Activated T-cell treated with anti-CD3 and anti-CD28 coated beads, Interleukin-2, amount 50 U/mL, for 24 hours (primary cell): ENCODE data around the gene IFI27.

Experiments
- DNase-seq: peaks from one replicate; pipeline ENCODE4 v3.0.0-alpha.2; 2020
- H3K27ac Mint-ChIP-seq: 2 replicates; pipeline ENCODE4 v1.8.0; 2020; ENCODE audit warnings: mild to moderate bottlenecking, mixed read lengths
- H3K27me3 Mint-ChIP-seq: 2 replicates; pipeline ENCODE4 v1.8.0; 2020; ENCODE audit warnings: mixed read lengths
- H3K36me3 Mint-ChIP-seq: 2 replicates; pipeline ENCODE4 v1.8.0; 2020; ENCODE audit warnings: low read depth, mixed read lengths
- H3K4me1 Mint-ChIP-seq: 2 replicates; pipeline ENCODE4 v1.8.0; 2020; ENCODE audit warnings: low read depth, mixed read lengths
- H3K4me3 Mint-ChIP-seq: 2 replicates; pipeline ENCODE4 v1.8.0; 2020; ENCODE audit warnings: mild to moderate bottlenecking, moderate library complexity, mixed read lengths
- H3K9me3 Mint-ChIP-seq: 2 replicates; pipeline ENCODE4 v1.8.0; 2020; ENCODE audit warnings: mixed read lengths

The IFI27 gene

DNA sequence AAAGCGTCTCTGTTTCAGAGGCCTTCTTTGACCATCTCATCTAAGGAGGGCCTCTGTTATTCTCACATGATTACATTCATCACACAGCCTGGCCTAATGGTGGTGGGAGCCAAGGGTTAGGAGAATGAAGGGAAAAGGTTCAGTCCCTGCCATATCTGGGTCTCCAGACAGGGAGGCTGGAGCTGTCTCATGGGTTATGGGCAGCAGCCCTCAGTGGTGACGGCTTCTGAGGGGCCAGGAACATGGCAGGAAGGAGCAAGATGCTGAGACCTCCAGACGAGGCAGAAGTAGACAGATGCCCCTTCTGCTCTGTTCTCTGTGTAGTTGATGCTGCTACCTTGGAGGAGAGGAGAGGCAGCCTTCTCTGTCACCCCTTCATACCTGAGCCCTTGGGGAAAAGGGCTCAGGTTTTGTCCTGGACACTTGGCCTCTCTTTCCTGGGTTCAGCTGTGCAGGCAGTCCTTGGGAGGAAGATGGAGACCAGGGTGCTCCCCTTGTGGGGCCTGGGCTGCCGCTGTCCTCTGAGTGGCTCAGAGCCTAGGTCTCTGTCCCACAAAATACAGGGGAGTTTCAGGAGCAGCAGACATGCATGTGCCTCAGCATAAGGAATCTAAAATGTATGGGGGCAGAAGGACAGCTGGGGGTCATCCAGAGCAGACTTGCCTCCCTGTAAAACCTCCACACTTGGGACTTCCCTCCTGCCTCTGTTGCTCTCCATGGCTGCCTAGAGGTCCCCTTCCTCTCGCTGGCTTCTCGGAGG lies 15.3 kb downstream of the IFI27 start:
- no peak overlapping the region for H3K4me3 Mint-ChIP-seq
- peak; percentile 11 for DNase-seq
- H3K36me3 Mint-ChIP-seq, result no peaks in the 10 kb centered on the region
- peaks cover 16% of the 10 kb centered on the region for H3K4me1 Mint-ChIP-seq
- peaks cover 6% of the 10 kb centered on the region for H3K27me3 Mint-ChIP-seq
- H3K27ac Mint-ChIP-seq, result no peak overlapping the region
- peaks cover 3% of the 10 kb centered on the region for H3K9me3 Mint-ChIP-seq

DNA sequence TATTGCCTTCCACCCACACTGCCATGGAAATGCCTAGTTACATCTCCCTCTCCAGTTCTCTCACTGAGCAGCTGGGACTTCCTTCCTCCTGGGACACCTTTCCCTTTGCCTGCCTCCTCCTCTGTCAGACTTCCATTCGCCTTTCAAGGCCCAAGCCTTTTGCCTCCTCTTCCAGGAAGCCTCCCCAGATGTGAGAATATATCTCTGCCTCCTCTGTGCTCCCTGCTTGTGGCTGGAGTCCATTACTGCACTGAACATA lies 15.8 kb downstream of the IFI27 start:
- H3K9me3 Mint-ChIP-seq, result no peaks in the 10 kb centered on the region
- H3K4me3 Mint-ChIP-seq, result no peak overlapping the region
- H3K27ac Mint-ChIP-seq, result no peak overlapping the region
- no peaks in the 10 kb centered on the region for H3K36me3 Mint-ChIP-seq
- H3K4me1 Mint-ChIP-seq, result peaks cover 16% of the 10 kb centered on the region
- no peak for DNase-seq
- H3K27me3 Mint-ChIP-seq, result peaks cover 3% of the 10 kb centered on the region

DNA sequence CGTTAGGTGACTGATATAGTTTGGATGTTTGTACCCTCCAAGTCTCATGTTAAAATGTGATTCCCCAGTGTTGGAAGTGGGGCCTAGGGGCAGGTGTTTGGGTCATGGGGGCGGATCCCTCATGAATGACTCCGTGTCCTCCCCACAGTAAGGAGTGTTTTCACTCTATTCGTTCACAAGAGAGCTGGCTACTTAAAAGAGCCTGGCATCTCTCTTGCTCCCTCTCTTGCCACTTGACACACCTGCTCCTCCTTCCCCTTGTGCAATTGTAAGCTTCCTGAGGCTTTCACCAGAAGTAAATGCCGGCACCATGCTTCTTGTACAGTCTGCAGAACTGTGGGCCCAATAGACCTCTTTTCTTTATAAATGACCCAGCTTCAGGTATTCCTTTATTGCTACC lies 16.3 kb downstream of the IFI27 start:
- Mint-ChIP-seq H3K9me3 (no peaks in the 10 kb centered on the region), H3K27me3 (peaks cover 3% of the 10 kb centered on the region), H3K4me1 (peaks cover 16% of the 10 kb centered on the region), H3K4me3 (no peak overlapping the region), H3K27ac (no peak overlapping the region), H3K36me3 (no peaks in the 10 kb centered on the region)
- DNase-seq, result peak; percentile 9

DNA sequence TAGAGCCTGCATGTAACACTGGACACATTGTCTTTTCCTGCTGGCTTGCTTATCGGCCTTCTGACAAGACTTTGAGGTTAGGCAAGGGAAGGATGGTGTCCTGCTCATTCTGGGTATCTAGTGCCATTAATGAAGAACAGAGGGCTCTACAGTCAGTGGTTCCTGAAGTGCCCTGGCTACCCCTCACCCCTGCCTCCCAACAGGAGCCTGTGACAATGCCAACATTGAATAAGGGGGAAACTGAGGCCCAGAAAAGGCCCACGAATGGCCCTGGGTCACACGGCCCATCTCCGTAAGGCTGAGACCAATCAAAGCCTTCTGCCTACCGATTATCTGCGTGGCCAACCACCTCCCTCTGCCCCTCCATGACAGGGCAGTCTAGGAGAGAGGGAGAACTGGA lies 16.8 kb downstream of the IFI27 start:
- DNase-seq, result peak; percentile 6
- Mint-ChIP-seq H3K4me1 (peaks cover 19% of the 10 kb centered on the region), H3K4me3 (no peak overlapping the region), H3K27ac (no peak overlapping the region), H3K36me3 (no peaks in the 10 kb centered on the region), H3K9me3 (no peaks in the 10 kb centered on the region), H3K27me3 (peaks cover 3% of the 10 kb centered on the region)

DNA sequence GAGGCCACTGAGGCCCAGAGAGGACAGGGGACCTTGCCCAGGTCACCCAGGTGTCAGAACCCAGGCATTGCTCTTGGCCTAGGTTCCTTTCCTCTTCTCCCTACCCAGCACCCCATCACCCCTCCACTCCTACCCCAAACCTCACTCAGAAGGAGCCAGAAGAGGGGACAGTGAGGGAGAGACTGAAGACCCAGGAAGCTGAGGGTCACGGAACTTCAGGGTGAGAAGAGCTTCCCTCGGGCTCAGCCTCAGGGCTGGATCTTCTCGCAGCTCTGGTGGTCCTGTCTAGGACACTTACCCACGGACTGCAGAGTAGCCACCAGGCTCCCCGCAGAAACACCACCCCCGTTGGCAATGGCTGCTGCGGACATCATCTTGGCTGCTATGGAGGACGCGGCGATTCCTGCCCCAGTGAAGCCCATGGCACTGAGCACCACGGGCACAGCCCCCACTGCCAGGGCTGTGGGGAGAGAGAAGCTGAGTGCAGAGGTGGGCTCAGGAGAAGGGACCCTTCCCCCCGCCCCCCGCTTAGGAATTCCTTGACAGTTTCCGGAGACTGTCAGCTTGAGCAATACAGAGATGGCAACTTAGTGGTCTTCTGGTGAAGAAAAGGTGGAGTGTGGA lies 17.8 kb downstream of the IFI27 start:
- peak overlapping the region; percentile 79 for H3K4me3 Mint-ChIP-seq
- no peaks in the 10 kb centered on the region for H3K36me3 Mint-ChIP-seq
- H3K27ac Mint-ChIP-seq, result peak overlapping the region; percentile 68
- DNase-seq, result peak; percentile 20
- peaks cover 19% of the 10 kb centered on the region for H3K4me1 Mint-ChIP-seq
- H3K9me3 Mint-ChIP-seq, result no peaks in the 10 kb centered on the region
- peaks cover 3% of the 10 kb centered on the region for H3K27me3 Mint-ChIP-seq

DNA sequence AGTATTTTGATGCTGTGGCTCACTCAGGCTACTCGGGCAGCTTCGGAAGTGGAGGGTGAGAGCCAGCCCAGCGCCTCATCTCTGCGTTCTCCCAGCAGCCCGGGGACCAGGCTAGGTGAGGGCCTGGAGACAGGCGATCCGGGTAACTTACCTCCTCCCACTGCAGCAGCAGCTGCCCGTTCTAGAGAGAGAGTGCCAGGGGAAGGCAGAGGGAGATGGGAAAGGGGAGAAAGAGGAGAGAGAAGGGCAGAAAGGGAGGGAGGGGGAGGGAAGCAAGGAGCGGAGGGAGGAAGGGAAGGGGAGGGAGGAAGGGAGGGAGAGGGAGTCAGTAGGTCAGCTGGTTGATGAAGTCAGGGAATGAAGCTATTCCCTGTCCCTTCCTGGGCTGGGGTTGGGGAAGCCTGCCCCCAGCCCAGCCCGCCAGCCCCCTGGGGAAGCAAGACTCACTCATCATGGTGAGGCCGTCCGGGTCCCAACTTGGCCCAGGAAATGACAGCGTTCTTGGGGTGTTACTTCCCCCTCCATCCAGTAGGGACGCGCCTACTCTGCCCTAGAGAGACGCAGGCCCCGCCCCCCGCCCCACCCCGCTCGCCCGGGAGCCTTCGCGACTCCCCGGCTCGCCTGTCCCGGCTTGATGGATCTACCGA lies 18.7 kb downstream of the IFI27 start, which contains the start of gene IFI27L2:
Gene IFI27L2, minus strand, starts transcription at position 494 of the 647 bp plus-strand sequence. Its CDS starts 40 bp downstream, at position 454.
- H3K27ac Mint-ChIP-seq, result peak within 1 kb of the TSS; percentile 68
- H3K4me1 Mint-ChIP-seq, result peaks cover 19% of the 10 kb centered on the region
- peak; percentile 72 for DNase-seq
- no peaks in the 10 kb centered on the region for H3K9me3 Mint-ChIP-seq
- peak within 1 kb of the TSS; percentile 79 for H3K4me3 Mint-ChIP-seq
- H3K27me3 Mint-ChIP-seq, result peaks cover 3% of the 10 kb centered on the region
- H3K36me3 Mint-ChIP-seq, result no peaks in the 10 kb centered on the region

DNA sequence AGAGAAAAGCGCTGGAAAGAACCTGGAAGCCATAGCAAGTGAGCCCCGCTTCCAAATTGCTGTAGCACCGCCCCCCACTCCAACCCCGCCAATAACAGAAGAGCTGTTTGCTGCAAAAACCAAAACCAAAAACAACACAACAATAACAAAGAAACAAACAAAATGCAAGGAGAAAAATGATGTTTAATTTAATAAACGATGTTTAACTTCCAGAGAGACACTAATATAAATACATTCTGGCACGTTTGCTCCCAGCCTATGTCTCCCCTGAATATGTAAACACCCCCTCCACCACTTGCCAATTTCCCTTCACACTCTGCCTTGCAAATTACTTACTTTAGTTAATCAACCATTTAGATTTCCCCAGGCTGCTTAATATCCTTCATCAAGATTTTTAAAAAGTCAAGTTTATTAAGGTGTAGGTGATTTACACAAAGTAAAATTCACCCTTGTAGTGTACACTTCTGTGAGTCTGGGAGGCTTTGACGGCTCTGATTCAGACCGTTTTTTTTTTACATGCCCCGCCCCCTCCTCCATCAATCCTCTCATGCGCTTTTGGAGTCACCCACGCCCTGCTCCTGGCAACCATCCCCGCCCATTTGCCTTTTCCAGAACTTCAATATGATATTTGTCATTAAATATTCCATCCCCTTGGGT lies 19.4 kb downstream of the IFI27 start:
- Mint-ChIP-seq H3K27ac (no peak overlapping the region), H3K27me3 (peaks cover 3% of the 10 kb centered on the region), H3K4me1 (peaks cover 19% of the 10 kb centered on the region), H3K9me3 (no peaks in the 10 kb centered on the region), H3K4me3 (peak overlapping the region; percentile 79), H3K36me3 (no peaks in the 10 kb centered on the region)
- no peak for DNase-seq

DNA sequence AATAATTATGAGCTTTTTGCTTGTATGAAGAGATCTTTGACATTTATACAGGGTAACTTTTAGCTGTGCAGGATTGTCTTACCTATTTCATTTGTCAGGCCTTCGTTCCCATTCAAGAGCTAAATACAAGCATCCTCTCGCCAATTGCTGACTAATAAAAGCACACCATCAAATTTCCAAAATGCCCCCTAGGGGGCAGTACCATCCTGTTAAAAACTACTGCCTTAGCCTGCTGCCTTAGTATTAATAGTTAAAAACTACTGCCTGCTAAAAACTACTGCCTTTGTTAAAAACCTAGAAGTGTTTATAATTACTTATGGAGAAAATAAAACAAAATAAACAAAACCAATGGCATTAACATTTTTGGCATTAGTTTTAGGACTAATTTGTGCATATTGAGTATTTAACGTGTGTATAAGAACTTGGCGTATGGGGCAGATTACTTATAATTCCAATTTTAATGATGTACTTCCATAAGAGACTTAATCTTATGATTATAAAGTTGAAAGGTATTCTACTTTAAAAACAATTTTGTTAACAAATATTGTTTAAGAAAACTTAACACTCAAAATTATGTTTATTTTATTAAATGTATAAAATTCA lies 21.9 kb downstream of the IFI27 start:
- Mint-ChIP-seq H3K27me3 (peaks cover 13% of the 10 kb centered on the region), H3K36me3 (no peaks in the 10 kb centered on the region), H3K4me3 (no peak overlapping the region), H3K9me3 (peaks cover 5% of the 10 kb centered on the region), H3K4me1 (peaks cover 24% of the 10 kb centered on the region), H3K27ac (no peak overlapping the region)
- DNase-seq, result no peak

DNA sequence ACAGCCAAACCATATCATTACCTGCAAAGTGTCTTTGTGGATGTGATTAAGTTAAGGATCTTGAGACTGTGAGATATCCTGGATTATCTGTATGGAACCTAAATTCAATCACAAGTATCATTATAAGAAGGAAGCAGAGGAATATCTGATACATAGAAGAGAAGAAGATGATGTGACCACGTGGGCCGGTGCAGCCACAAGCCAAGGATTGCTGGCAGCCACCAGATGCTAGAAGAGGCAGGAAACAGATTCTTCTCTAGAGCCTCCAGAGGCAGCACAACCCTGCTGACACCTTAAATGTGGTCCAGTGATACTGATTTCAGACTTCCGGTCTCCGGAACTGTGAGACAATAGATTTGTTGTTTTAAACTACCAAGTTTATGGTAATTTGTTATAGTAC lies 24.9 kb downstream of the IFI27 start:
- Mint-ChIP-seq H3K27me3 (peaks cover 11% of the 10 kb centered on the region), H3K9me3 (peaks cover 5% of the 10 kb centered on the region), H3K4me3 (no peak overlapping the region), H3K36me3 (no peaks in the 10 kb centered on the region), H3K27ac (no peak overlapping the region), H3K4me1 (peaks cover 8% of the 10 kb centered on the region)
- no peak for DNase-seq

DNA sequence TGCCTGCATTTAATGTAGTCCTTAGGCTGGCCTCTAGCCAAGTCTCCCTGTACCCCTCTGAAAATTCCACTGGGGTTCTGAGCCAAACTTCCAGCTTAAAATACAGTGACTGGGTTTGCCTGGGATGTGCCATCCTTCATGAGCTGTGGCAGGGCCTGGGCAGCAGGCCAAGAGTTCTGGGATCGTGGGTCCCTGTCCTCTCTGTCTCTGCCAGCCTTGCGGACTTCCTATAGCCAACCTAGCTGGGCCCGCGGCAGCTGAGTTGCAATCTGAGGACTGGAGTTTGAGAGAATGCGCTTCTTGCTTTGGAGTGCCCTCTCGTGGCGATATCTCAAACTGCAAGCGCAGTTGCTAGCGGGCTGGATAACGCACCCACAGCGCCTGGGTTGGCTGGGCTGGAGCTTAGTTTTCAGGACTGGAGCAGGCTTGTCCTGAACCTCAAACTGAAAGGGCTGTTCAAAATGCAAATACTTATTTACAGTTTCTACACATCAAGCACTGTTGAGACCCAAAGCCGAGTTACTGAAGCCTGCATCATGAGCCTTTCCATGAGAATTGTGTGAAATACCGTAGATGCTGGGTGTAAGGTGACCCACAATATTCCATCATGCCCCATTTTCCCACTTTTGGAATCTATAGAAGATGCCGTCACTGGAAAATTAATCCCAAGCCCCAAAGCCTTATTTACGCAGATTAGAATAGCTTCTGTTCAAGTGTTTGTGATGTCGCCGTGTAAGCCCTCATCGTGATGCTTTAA lies 26.2 kb downstream of the IFI27 start:
- Mint-ChIP-seq H3K4me3 (no peak overlapping the region), H3K36me3 (no peaks in the 10 kb centered on the region)

DNA sequence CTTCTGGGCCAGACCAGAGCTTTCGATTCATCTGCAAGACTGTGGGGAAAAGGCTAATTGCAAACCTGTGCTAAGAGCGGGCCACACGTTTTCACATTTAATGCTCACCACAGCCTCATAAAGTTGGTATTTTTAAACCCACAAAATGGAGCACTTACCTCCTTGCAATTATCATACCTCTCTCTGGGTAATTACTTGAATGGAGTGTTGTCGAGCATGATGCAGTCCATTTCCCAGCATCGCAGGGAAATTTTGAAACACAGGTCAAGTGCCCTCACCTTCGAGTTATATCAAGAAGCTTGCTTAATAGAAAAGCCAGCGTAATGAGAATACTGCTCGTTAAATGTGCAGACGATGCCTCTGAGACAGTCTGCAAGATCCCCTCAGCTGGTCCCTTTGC lies 27.7 kb downstream of the IFI27 start:
- H3K4me3 Mint-ChIP-seq, result no peak overlapping the region
- H3K27ac Mint-ChIP-seq, result no peak overlapping the region
- peaks cover 5% of the 10 kb centered on the region for H3K9me3 Mint-ChIP-seq

More for the DNA sequence above, 26.2 kb downstream of the IFI27 start:
- Mint-ChIP-seq H3K4me1 (peaks cover 8% of the 10 kb centered on the region), H3K9me3 (peaks cover 5% of the 10 kb centered on the region), H3K27me3 (peaks cover 11% of the 10 kb centered on the region), H3K27ac (no peak overlapping the region)
- DNase-seq, result peak; percentile 92

DNA sequence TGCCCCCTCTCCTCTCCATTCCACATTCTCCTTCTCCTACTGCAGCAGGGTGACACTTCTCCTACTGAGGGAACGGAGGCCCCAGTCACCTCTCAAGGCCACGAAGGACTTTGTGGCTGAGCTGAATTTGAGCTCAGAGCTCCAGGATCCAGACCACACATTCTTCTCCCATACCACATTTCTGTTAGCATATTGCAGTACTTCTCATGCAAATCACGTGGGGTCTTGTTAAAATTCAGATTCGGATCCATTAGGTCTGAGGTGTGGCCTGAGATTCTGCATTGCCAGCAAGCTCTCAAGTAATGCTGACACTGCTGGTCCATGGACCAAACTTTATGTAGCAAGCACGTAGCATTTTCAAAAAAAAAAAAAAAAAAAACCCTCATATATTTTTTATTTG lies 28.5 kb downstream of the IFI27 start:
- DNase-seq, result no peak
- Mint-ChIP-seq H3K4me3 (no peak overlapping the region), H3K27me3 (peaks cover 11% of the 10 kb centered on the region), H3K9me3 (peaks cover 5% of the 10 kb centered on the region), H3K36me3 (no peaks in the 10 kb centered on the region), H3K27ac (no peak overlapping the region), H3K4me1 (peaks cover 5% of the 10 kb centered on the region)

More for the DNA sequence above, 27.7 kb downstream of the IFI27 start:
- Mint-ChIP-seq H3K27me3 (peaks cover 11% of the 10 kb centered on the region), H3K36me3 (no peaks in the 10 kb centered on the region), H3K4me1 (peaks cover 5% of the 10 kb centered on the region)
- DNase-seq, result no peak

DNA sequence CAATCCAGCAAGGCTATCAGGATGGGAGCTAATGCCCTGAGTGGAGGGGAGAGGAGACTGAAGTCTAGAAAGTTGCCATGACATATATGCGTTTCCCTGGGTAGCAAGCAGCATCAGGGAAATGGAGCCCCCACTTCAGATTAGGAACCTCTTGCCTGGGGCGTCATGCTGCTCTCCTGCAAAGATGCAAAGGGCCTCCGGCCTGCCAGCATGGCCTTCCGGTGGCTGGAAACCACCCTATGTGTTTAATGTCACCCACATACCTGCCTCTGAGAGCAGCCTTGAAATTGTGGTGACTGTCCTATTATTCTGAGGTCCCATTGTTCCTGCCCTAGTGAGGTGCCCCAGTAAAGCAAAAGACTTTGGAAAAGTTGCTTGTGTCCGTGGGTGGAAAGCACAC lies 28.9 kb downstream of the IFI27 start:
- Mint-ChIP-seq H3K27ac (no peak overlapping the region), H3K4me1 (peaks cover 6% of the 10 kb centered on the region), H3K9me3 (peaks cover 5% of the 10 kb centered on the region), H3K27me3 (peaks cover 11% of the 10 kb centered on the region), H3K4me3 (no peak overlapping the region), H3K36me3 (no peaks in the 10 kb centered on the region)
- no peak for DNase-seq

DNA sequence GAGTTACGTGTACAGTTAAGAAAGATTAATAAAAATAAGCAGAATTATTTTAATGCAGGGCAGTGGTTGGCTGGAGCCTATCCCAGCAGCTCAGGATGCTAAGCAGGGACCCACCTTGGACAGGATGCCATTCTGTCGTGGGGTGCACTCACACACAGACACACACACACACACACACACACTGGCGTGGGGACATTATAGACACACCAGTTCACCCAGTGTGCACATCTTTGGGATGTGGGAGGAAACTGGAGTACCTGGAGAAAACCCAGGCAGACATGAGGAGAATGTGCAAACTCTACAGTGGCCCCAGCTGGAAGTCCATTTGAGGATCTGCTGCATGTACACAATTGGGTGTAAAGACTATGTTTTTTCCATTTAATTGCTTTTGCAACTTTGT lies 31.7 kb downstream of the IFI27 start:
- Mint-ChIP-seq H3K27ac (no peak overlapping the region), H3K36me3 (no peaks in the 10 kb centered on the region), H3K9me3 (no peaks in the 10 kb centered on the region), H3K27me3 (peaks cover 2% of the 10 kb centered on the region), H3K4me1 (peaks cover 16% of the 10 kb centered on the region), H3K4me3 (no peak overlapping the region)
- no peak for DNase-seq
